ENCODE results near the gene NPS.

The NPS gene

DNA sequence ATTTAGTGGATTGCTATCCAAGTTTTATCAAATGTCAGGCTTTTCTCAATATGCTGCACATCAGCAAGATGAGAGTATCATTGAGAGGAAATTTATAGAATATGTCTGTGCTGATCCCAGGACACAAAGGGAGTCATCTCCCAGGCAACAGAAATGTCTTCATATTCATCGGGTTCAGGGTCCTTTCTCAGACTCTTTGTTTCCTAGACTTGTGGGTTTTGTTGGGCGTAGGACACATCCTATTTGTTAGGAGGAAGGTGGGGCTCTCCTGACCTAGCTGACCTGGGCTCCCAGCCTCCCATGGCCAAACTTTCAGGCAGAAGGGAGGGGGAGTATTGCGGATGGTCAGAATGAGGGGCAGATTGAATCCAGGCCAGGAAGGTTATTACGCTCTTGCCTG lies 22.9 kb upstream of the NPS start:
- no peaks in the 10 kb centered on the region for H3K36me3 ChIP-seq (replicated peaks; ENCODE audit: low read depth, low read length)
- no peaks in the 10 kb centered on the region for H3K4me1 ChIP-seq (ENCODE audit: low read length)
- no peaks in the 10 kb centered on the region for H3K79me2 ChIP-seq (ENCODE audit: low read length)
- no peaks in the 10 kb centered on the region for H3K9me3 ChIP-seq (ENCODE audit: insufficient read depth, low read length)
- H3K27me3 ChIP-seq (ENCODE audit: low read depth, low read length), result no peaks in the 10 kb centered on the region
- no peak for TF ChIP-seq EZH2phosphoT487 (IDR thresholded peaks at IDR 0.05; ENCODE audit: low read depth)
- TF ChIP-seq, protein P1, sequence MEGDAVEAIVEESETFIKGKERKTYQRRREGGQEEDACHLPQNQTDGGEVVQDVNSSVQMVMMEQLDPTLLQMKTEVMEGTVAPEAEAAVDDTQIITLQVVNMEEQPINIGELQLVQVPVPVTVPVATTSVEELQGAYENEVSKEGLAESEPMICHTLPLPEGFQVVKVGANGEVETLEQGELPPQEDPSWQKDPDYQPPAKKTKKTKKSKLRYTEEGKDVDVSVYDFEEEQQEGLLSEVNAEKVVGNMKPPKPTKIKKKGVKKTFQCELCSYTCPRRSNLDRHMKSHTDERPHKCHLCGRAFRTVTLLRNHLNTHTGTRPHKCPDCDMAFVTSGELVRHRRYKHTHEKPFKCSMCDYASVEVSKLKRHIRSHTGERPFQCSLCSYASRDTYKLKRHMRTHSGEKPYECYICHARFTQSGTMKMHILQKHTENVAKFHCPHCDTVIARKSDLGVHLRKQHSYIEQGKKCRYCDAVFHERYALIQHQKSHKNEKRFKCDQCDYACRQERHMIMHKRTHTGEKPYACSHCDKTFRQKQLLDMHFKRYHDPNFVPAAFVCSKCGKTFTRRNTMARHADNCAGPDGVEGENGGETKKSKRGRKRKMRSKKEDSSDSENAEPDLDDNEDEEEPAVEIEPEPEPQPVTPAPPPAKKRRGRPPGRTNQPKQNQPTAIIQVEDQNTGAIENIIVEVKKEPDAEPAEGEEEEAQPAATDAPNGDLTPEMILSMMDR (IDR thresholded peaks at IDR 0.05; ENCODE audit: low read depth, low read length), result no peak
- H3K4me2 ChIP-seq (ENCODE audit: low read length), result no peak overlapping the region
- no peak overlapping the region for H3K4me3 ChIP-seq (ENCODE audit: low read length)
- no peak overlapping the region for H2AFZ ChIP-seq (ENCODE audit: low read depth, low read length)
- H3K9ac ChIP-seq (ENCODE audit: low read length), result no peak overlapping the region
- H3K27ac ChIP-seq (ENCODE audit: low read length), result no peak overlapping the region
- H4K20me1 ChIP-seq (ENCODE audit: insufficient read depth, low read length), result no peaks in the 10 kb centered on the region

DNA sequence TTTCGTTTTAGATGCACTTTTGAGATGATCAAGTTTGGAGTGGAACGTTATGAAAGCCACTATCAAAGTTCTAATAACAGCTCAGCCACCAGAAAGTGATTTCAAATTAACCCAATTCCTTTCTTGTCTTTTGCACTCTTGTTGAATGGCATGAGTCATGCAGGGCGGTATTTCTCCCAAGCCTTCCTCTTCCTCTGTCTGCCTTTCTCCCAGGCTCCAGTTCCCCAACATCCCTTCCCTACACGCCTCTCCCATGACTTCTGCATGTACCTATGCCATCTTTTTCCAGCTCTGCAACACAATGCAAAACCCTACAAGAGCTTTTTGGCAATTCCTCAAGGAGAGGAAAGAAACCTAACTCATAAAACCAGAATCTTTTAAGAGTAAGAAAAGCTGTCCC lies 21.8 kb upstream of the NPS start:
- no peaks in the 10 kb centered on the region for H4K20me1 ChIP-seq (ENCODE audit: insufficient read depth, low read length)
- H3K4me1 ChIP-seq (ENCODE audit: low read length), result no peaks in the 10 kb centered on the region
- no peak overlapping the region for H2AFZ ChIP-seq (ENCODE audit: low read depth, low read length)
- H3K9me3 ChIP-seq (ENCODE audit: insufficient read depth, low read length), result no peaks in the 10 kb centered on the region
- no peak for TF ChIP-seq EZH2phosphoT487 (IDR thresholded peaks at IDR 0.05; ENCODE audit: low read depth)
- TF ChIP-seq, protein P1 (IDR thresholded peaks at IDR 0.05; ENCODE audit: low read depth, low read length), result no peak
- H3K27me3 ChIP-seq (ENCODE audit: low read depth, low read length), result no peaks in the 10 kb centered on the region
- H3K27ac ChIP-seq (ENCODE audit: low read length), result no peak overlapping the region
- no peaks in the 10 kb centered on the region for H3K36me3 ChIP-seq (replicated peaks; ENCODE audit: low read depth, low read length)
- no peak overlapping the region for H3K4me2 ChIP-seq (ENCODE audit: low read length)
- H3K4me3 ChIP-seq (ENCODE audit: low read length), result no peak overlapping the region
- H3K79me2 ChIP-seq (ENCODE audit: low read length), result no peaks in the 10 kb centered on the region
- no peak overlapping the region for H3K9ac ChIP-seq (ENCODE audit: low read length)

DNA sequence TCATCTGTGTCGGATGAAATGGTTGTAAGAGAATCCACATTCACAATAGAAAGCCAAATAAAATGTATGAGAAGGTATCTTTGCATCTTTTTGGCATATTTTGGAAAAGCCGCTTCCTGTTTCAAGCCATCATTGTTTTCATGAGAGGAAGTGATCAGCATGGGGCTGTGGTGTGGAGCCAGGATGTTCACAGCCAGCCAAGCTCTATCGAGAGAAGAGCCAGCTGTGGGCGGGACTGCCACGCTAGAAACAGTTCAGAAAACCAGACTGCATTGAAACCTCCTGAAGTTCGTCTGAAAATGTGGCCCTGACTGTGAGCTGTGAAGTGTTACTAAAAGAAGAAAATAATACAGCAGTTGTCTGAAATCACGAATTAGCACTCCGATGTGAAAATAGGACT lies 21.2 kb upstream of the NPS start:
- no peaks in the 10 kb centered on the region for H3K9me3 ChIP-seq (ENCODE audit: insufficient read depth, low read length)
- H3K9ac ChIP-seq (ENCODE audit: low read length), result no peak overlapping the region
- no peak for TF ChIP-seq EZH2phosphoT487 (IDR thresholded peaks at IDR 0.05; ENCODE audit: low read depth)
- TF ChIP-seq, protein P1 (IDR thresholded peaks at IDR 0.05; ENCODE audit: low read depth, low read length), result no peak
- no peaks in the 10 kb centered on the region for H3K79me2 ChIP-seq (ENCODE audit: low read length)
- H3K36me3 ChIP-seq (replicated peaks; ENCODE audit: low read depth, low read length), result no peaks in the 10 kb centered on the region
- no peaks in the 10 kb centered on the region for H4K20me1 ChIP-seq (ENCODE audit: insufficient read depth, low read length)
- no peaks in the 10 kb centered on the region for H3K4me1 ChIP-seq (ENCODE audit: low read length)
- H3K4me3 ChIP-seq (ENCODE audit: low read length), result no peak overlapping the region
- H3K27me3 ChIP-seq (ENCODE audit: low read depth, low read length), result no peaks in the 10 kb centered on the region
- H3K4me2 ChIP-seq (ENCODE audit: low read length), result no peak overlapping the region
- no peak overlapping the region for H2AFZ ChIP-seq (ENCODE audit: low read depth, low read length)
- no peak overlapping the region for H3K27ac ChIP-seq (ENCODE audit: low read length)

DNA sequence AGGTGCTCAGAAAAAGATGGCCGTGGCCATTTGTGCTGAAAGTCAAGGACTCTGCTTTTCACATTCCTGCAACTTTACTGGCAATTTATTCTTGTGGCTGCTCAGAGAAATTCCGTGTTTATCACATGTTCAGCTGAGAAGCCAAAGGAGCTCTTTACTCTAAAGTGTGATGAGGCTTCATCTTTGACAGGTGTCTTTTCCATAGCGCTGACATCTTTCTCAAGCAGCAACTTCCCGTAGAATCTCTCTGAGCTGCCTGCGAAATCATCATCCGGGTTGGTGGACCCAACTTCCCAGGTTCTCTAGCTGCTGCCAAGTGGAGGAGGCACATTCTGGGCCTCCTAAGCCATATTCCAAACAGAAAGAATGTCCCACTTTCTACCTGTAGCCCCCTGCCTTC lies 16.9 kb upstream of the NPS start:
- Histone ChIP-seq H3K36me3 (replicated peaks; ENCODE audit: low read depth, low read length) (no peaks in the 10 kb centered on the region), H3K4me1 (ENCODE audit: low read length) (no peaks in the 10 kb centered on the region), H3K9ac (ENCODE audit: low read length) (no peak overlapping the region), H3K9me3 (ENCODE audit: insufficient read depth, low read length) (no peaks in the 10 kb centered on the region), H3K27me3 (ENCODE audit: low read depth, low read length) (no peaks in the 10 kb centered on the region), H3K4me2 (ENCODE audit: low read length) (no peak overlapping the region), H4K20me1 (ENCODE audit: insufficient read depth, low read length) (no peaks in the 10 kb centered on the region), H3K79me2 (ENCODE audit: low read length) (no peaks in the 10 kb centered on the region), H3K27ac (ENCODE audit: low read length) (no peak overlapping the region), H2AFZ (ENCODE audit: low read depth, low read length) (no peak overlapping the region), H3K4me3 (ENCODE audit: low read length) (no peak overlapping the region)
- TF ChIP-seq, protein P1 (IDR thresholded peaks at IDR 0.05; ENCODE audit: low read depth, low read length), result no peak
- TF ChIP-seq EZH2phosphoT487 (IDR thresholded peaks at IDR 0.05; ENCODE audit: low read depth), result no peak
